Fibroblast of pulmonary artery (primary cell): ENCODE data around the gene ARHGEF40.

ENCODE experiments used
- DNase-seq: peaks from one replicate; pipeline ENCODE4 v3.0.0-alpha.2; 2010; ENCODE audit warnings: low read depth
- H3K4me3 ChIP-seq: replicated peaks from 2 replicates; pipeline ENCODE4 v1.5.1; 2011; ENCODE audit warnings: low read depth, mild to moderate bottlenecking, control low read depth, low read length, moderate library complexity
- CTCF ChIP-seq: IDR thresholded peaks from 2 replicates; pipeline ENCODE4 v1.5.1; 2011; ENCODE audit warnings: mild to moderate bottlenecking, control low read depth, low read length, inconsistent platforms; ENCODE audit errors: missing control alignments

The ARHGEF40 gene

GRCh38 chr14:21048638-21049037 is 21.5 kb upstream of the ARHGEF40 start:
- no peak overlapping the region for H3K4me3 ChIP-seq
- peak; percentile 46 for DNase-seq
- TF ChIP-seq CTCF = no peak

- no peak for DNase-seq
- no peak overlapping the region for H3K4me3 ChIP-seq
- no peak for TF ChIP-seq CTCF
These were observed 20.8 kb upstream of the ARHGEF40 start for GRCh38 chr14:21049271-21049673.

- H3K4me3 ChIP-seq = no peak overlapping the region
- no peak for TF ChIP-seq CTCF
- no peak for DNase-seq
These were observed 19.5 kb upstream of the ARHGEF40 start for GRCh38 chr14:21050597-21050996.

- no peak for DNase-seq
- no peak overlapping the region for H3K4me3 ChIP-seq
- no peak for TF ChIP-seq CTCF
These were observed 16.7 kb upstream of the ARHGEF40 start for GRCh38 chr14:21053184-21054122.

GRCh38 chr14:21054123-21054767 is 15.9 kb upstream of the ARHGEF40 start:
- no peak overlapping the region for H3K4me3 ChIP-seq
- no peak for DNase-seq
- no peak for TF ChIP-seq CTCF

- no peak for DNase-seq
- H3K4me3 ChIP-seq = no peak overlapping the region
- TF ChIP-seq CTCF = no peak
These were observed 15.3 kb upstream of the ARHGEF40 start for GRCh38 chr14:21054768-21055145.
